HEK293T (cell line): ENCODE data around the gene ENTREP1.
"Not testable (repeated sequence)": the region's sequence is repeated elsewhere in the genome, so short reads cannot be mapped to it uniquely, and the experiment has no call there.

Source experiments
- CTCF ChIA-PET: fragments of 350-600 bp; formaldehyde crosslinking; extraction: SDS; loops from one replicate; lab custom pipeline; 2021; ENCODE audit warnings: antibody characterized with exemption, inconsistent platforms; lab: Yijun Ruan, JAX
- POLR2A ChIA-PET: fragments of 350-600 bp; formaldehyde crosslinking; extraction: SDS; loops from one replicate; lab custom pipeline; 2020; ENCODE audit warnings: antibody characterized with exemption, inconsistent platforms; lab: Yijun Ruan, JAX
- DNase-seq: peaks from one replicate; pipeline ENCODE4 v3.0.0; 2012; ENCODE audit warnings: mixed read lengths; ENCODE audit errors: extremely low spot score
- ARNT ChIP-seq: fragments of 450-650 bp; IDR thresholded peaks from 2 replicates; pipeline ENCODE4 v1.6.1; 2017; ENCODE audit warnings: mild to moderate bottlenecking
- BHLHE40 ChIP-seq: fragments of 450-650 bp; IDR thresholded peaks from 2 replicates; pipeline ENCODE4 v1.6.1; 2016; ENCODE audit warnings: mild to moderate bottlenecking, moderate library complexity, borderline replicate concordance
- CTBP1 ChIP-seq: fragments of 450-650 bp; IDR thresholded peaks from 2 replicates; pipeline ENCODE4 v1.6.1; 2016; ENCODE audit warnings: borderline replicate concordance
- ELF4 ChIP-seq: fragments of 450-650 bp; IDR thresholded peaks from 2 replicates; pipeline ENCODE4 v1.6.1; 2017; ENCODE audit warnings: antibody characterized with exemption
- FOXA1 ChIP-seq: fragments of 450-650 bp; IDR thresholded peaks from 2 replicates; pipeline ENCODE4 v1.6.1; 2016; ENCODE audit warnings: mild to moderate bottlenecking
- FOXK2 ChIP-seq: fragments of 450-650 bp; IDR thresholded peaks from 2 replicates; pipeline ENCODE4 v1.6.1; 2016; ENCODE audit warnings: mild to moderate bottlenecking
- FOXM1 ChIP-seq: fragments of 450-650 bp; IDR thresholded peaks from 2 replicates; pipeline ENCODE4 v1.6.1; 2017; ENCODE audit warnings: mild to moderate bottlenecking, borderline replicate concordance
- HDGF ChIP-seq: fragments of 450-650 bp; IDR thresholded peaks from 2 replicates; pipeline ENCODE4 v1.6.1; 2017; ENCODE audit warnings: antibody characterized with exemption, borderline replicate concordance
- L3MBTL2 ChIP-seq: fragments of 450-650 bp; conservative IDR thresholded peaks from 2 replicates; pipeline ENCODE4 v1.6.1; 2016; ENCODE audit warnings: mild to moderate bottlenecking
- LEF1 ChIP-seq: fragments of 450-650 bp; IDR thresholded peaks from 2 replicates; pipeline ENCODE4 v1.6.1; 2017; ENCODE audit warnings: mild to moderate bottlenecking, borderline replicate concordance
- NFRKB ChIP-seq: fragments of 450-650 bp; IDR thresholded peaks from 2 replicates; pipeline ENCODE4 v1.6.1; 2016; ENCODE audit warnings: mild to moderate bottlenecking, moderate library complexity
- PKNOX1 ChIP-seq: fragments of 450-650 bp; IDR thresholded peaks from 2 replicates; pipeline ENCODE4 v1.6.1; 2016
- SP1 ChIP-seq: fragments of 450-650 bp; IDR thresholded peaks from 2 replicates; pipeline ENCODE4 v1.6.1; 2017
- SUZ12 ChIP-seq: fragments of 450-650 bp; IDR thresholded peaks from 2 replicates; pipeline ENCODE4 v1.6.1; 2016; ENCODE audit warnings: mild to moderate bottlenecking
- TARDBP ChIP-seq: fragments of 450-650 bp; IDR thresholded peaks from 2 replicates; pipeline ENCODE4 v1.6.1; 2016
- ZNF384 ChIP-seq: fragments of 450-650 bp; IDR thresholded peaks from 2 replicates; pipeline ENCODE4 v1.6.1; 2016

The ENTREP1 gene

GRCh38 chr9:69299826-69300225 is 25.2 kb upstream of the ENTREP1 start:
- ChIA-PET CTCF (no interaction called here), POLR2A (no interaction called here)
- DNase-seq, result no peak
- TF ChIP-seq ARNT (no peak), ELF4 (no peak), FOXK2 (no peak), SP1 (no peak), TARDBP (no peak), NFRKB (no peak), PKNOX1 (no peak), FOXM1 (no peak), SUZ12 (no peak), CTBP1 (no peak), FOXA1 (no peak), L3MBTL2 (no peak), BHLHE40 (no peak), ZNF384 (no peak), HDGF (no peak)

GRCh38 chr9:69303331-69303730 is 21.7 kb upstream of the ENTREP1 start:
- no peak for DNase-seq
- ChIA-PET POLR2A (no interaction called here), CTCF (no interaction called here)
- no peak for TF ChIP-seq ELF4
- no peak for TF ChIP-seq ZNF384
- no peak for TF ChIP-seq ARNT
- no peak for TF ChIP-seq SP1
- no peak for TF ChIP-seq FOXM1
- no peak for TF ChIP-seq FOXK2
- no peak for TF ChIP-seq HDGF
- no peak for TF ChIP-seq FOXA1

GRCh38 chr9:69306895-69307445 is 18.0 kb upstream of the ENTREP1 start:
- POLR2A ChIA-PET, CTCF ChIA-PET, DNase-seq: not testable (repeated sequence)

GRCh38 chr9:69307446-69308205 is 17.4 kb upstream of the ENTREP1 start:
- ChIA-PET CTCF (no interaction called here), POLR2A (no interaction called here)
- TF ChIP-seq FOXK2 (no peak), SP1 (no peak), FOXA1 (no peak), ZNF384 (no peak), ELF4 (no peak), FOXM1 (no peak), LEF1 (no peak), HDGF (no peak), BHLHE40 (no peak), CTBP1 (no peak)
- DNase-seq, result no peak

GRCh38 chr9:69308206-69308931 is 16.6 kb upstream of the ENTREP1 start:
- CTCF ChIA-PET, result no interaction called here
- no peak for DNase-seq
- POLR2A ChIA-PET, result no interaction called here
- TF ChIP-seq FOXA1 (no peak), L3MBTL2 (no peak), HDGF (no peak), ARNT (no peak), CTBP1 (no peak), ELF4 (no peak), BHLHE40 (no peak), PKNOX1 (no peak), FOXK2 (no peak), SUZ12 (no peak), TARDBP (no peak), SP1 (no peak), NFRKB (no peak), LEF1 (no peak)

GRCh38 chr9:69313175-69313574 is 11.8 kb upstream of the ENTREP1 start:
- TF ChIP-seq HDGF (no peak), ARNT (no peak), L3MBTL2 (no peak), FOXK2 (no peak)
- ChIA-PET CTCF (no interaction called here), POLR2A (no interaction called here)
- no peak for DNase-seq

- DNase-seq, result no peak
- CTCF ChIA-PET, result no interaction called here
- POLR2A ChIA-PET, result no interaction called here
- TF ChIP-seq SP1 (no peak), ARNT (no peak), PKNOX1 (no peak), HDGF (no peak), ZNF384 (no peak), LEF1 (no peak), FOXM1 (no peak), TARDBP (no peak), L3MBTL2 (no peak), BHLHE40 (no peak), FOXK2 (no peak)
Measured at GRCh38 chr9:69314547-69314946, 10.5 kb upstream of the ENTREP1 start.
